ENCODE results near the gene SMARCE1.

SMARCE1 gene

GRCh38 chr17:40617678-40618240 is 29.9 kb downstream of the SMARCE1 start:
- H4K20me1 ChIP-seq (ENCODE audit: low read depth, low read length), result no peaks in the 10 kb centered on the region
- H3K36me3 ChIP-seq (ENCODE audit: low read length), result no peaks in the 10 kb centered on the region
- no peaks in the 10 kb centered on the region for H3K9me2 ChIP-seq (replicated peaks; ENCODE audit: insufficient read depth, low read length)
- H3K4me2 ChIP-seq (ENCODE audit: low read depth, low read length, poor library complexity, severe bottlenecking), result no peak overlapping the region
- H3K4me3 ChIP-seq (ENCODE audit: insufficient read depth, low read length, poor library complexity, severe bottlenecking), result no peak overlapping the region
- H3K27me3 ChIP-seq (ENCODE audit: low read length), result no peaks in the 10 kb centered on the region
- H3K9me3 ChIP-seq (ENCODE audit: insufficient read depth, low read length), result no peaks in the 10 kb centered on the region
- H3K27ac ChIP-seq (ENCODE audit: low read depth, low read length), result no peak overlapping the region
- H3F3A ChIP-seq (ENCODE audit: insufficient read depth), result no peaks in the 10 kb centered on the region; the same call in 1 of the 2 replicates
- TF ChIP-seq CTCF (IDR thresholded peaks at IDR 0.05; ENCODE audit: insufficient read depth, low read length, poor library complexity, severe bottlenecking) (no peak), EZH2phosphoT487 (conservative IDR thresholded peaks at IDR 0.05; ENCODE audit: low read length) (no peak)
- no peak overlapping the region for H2AFZ ChIP-seq (ENCODE audit: low read depth, low read length, severe bottlenecking)
- H3K9ac ChIP-seq (ENCODE audit: low read length), result no peak overlapping the region
- H3K79me2 ChIP-seq (ENCODE audit: insufficient read depth, low read length), result no peaks in the 10 kb centered on the region

- H3K4me2 ChIP-seq (ENCODE audit: low read depth, low read length, poor library complexity, severe bottlenecking), result no peak overlapping the region
- no peaks in the 10 kb centered on the region for H3K9me3 ChIP-seq (ENCODE audit: insufficient read depth, low read length)
- no peaks in the 10 kb centered on the region; the same call in 1 of the 2 replicates for H3F3A ChIP-seq (ENCODE audit: insufficient read depth)
- H3K79me2 ChIP-seq (ENCODE audit: insufficient read depth, low read length), result no peaks in the 10 kb centered on the region
- H3K9ac ChIP-seq (ENCODE audit: low read length), result no peak overlapping the region
- no peaks in the 10 kb centered on the region for H3K27me3 ChIP-seq (ENCODE audit: low read length)
- H4K20me1 ChIP-seq (ENCODE audit: low read depth, low read length), result no peaks in the 10 kb centered on the region
- no peak overlapping the region for H3K4me3 ChIP-seq (ENCODE audit: insufficient read depth, low read length, poor library complexity, severe bottlenecking)
- no peaks in the 10 kb centered on the region for H3K9me2 ChIP-seq (replicated peaks; ENCODE audit: insufficient read depth, low read length)
- no peaks in the 10 kb centered on the region for H3K36me3 ChIP-seq (ENCODE audit: low read length)
- TF ChIP-seq CTCF (IDR thresholded peaks at IDR 0.05; ENCODE audit: insufficient read depth, low read length, poor library complexity, severe bottlenecking) (no peak), EZH2phosphoT487 (conservative IDR thresholded peaks at IDR 0.05; ENCODE audit: low read length) (no peak)
- no peak overlapping the region for H2AFZ ChIP-seq (ENCODE audit: low read depth, low read length, severe bottlenecking)
- H3K27ac ChIP-seq (ENCODE audit: low read depth, low read length), result no peak overlapping the region
Observed at GRCh38 chr17:40616592-40616991, 31.0 kb downstream of the SMARCE1 start.

- Histone ChIP-seq H3K27me3 (ENCODE audit: low read length) (no peaks in the 10 kb centered on the region), H3K27ac (ENCODE audit: low read depth, low read length) (no peak overlapping the region), H3K36me3 (ENCODE audit: low read length) (no peaks in the 10 kb centered on the region), H3K4me3 (ENCODE audit: insufficient read depth, low read length, poor library complexity, severe bottlenecking) (no peak overlapping the region), H3K9ac (ENCODE audit: low read length) (no peak overlapping the region), H3K9me2 (replicated peaks; ENCODE audit: insufficient read depth, low read length) (no peaks in the 10 kb centered on the region), H3K4me2 (ENCODE audit: low read depth, low read length, poor library complexity, severe bottlenecking) (no peak overlapping the region), H3K9me3 (ENCODE audit: insufficient read depth, low read length) (no peaks in the 10 kb centered on the region), H3F3A (ENCODE audit: insufficient read depth) (no peaks in the 10 kb centered on the region; the same call in 1 of the 2 replicates), H2AFZ (ENCODE audit: low read depth, low read length, severe bottlenecking) (no peak overlapping the region), H4K20me1 (ENCODE audit: low read depth, low read length) (no peaks in the 10 kb centered on the region), H3K79me2 (ENCODE audit: insufficient read depth, low read length) (no peaks in the 10 kb centered on the region)
- no peak for TF ChIP-seq CTCF (IDR thresholded peaks at IDR 0.05; ENCODE audit: insufficient read depth, low read length, poor library complexity, severe bottlenecking)
- TF ChIP-seq EZH2phosphoT487 (conservative IDR thresholded peaks at IDR 0.05; ENCODE audit: low read length), result no peak
Observed at GRCh38 chr17:40615841-40616476, 31.7 kb downstream of the SMARCE1 start.
